HG02678 (cell line): ENCODE measurements around the gene TTLL4.
"Not testable (repeated sequence)": the region's sequence is repeated elsewhere in the genome, so short reads cannot be mapped to it uniquely, and the experiment has no call there.

Source experiments
- ATAC-seq: cut with Tn5 transposase; IDR thresholded peaks from one replicate; pipeline ENCODE4 v1.9.1; 2021; ENCODE audit warnings: mild to moderate bottlenecking, moderate library complexity; ENCODE audit not compliant: unreplicated experiment

The TTLL4 gene

DNA sequence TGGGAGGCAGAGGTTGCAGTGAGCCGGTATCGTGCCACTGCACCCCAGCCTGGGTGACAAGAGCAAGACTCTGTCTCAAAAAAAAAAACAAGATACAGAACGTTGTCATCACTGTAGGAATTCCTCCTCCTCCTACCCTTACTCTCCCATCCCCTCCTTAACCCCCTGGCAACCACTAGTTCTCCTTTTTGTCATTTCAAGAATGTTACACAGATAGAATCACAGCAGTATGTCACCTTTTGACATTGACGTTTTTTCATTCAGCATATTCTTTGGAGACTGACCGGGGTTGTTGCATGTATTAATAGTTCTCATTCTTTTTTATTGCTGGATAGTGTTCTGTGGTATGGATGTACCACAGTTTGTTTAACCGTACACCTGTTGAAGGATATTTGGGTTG lies 32.4 kb downstream of the TTLL4 start:
- ATAC-seq = peak; percentile 61

DNA sequence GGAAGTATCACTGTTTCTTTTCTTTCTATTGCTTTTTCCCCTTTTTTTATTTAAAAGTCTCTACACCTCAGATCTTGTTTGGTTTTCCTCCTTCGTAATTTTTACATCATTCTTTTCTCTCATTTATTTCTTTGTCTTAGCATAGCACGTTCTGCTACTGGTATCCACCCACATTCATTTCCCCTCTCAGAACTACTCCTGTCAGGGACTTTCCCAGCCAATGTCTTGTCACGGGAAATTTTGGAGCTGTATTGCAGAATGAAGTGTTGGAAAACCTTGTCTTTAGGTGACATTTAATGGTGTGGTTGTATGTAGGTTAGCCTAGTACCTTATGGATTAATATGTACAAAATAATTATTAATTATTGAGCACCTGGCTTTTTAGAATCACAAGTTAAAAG lies 34.0 kb downstream of the TTLL4 start:
- peak; percentile 45 for ATAC-seq

DNA sequence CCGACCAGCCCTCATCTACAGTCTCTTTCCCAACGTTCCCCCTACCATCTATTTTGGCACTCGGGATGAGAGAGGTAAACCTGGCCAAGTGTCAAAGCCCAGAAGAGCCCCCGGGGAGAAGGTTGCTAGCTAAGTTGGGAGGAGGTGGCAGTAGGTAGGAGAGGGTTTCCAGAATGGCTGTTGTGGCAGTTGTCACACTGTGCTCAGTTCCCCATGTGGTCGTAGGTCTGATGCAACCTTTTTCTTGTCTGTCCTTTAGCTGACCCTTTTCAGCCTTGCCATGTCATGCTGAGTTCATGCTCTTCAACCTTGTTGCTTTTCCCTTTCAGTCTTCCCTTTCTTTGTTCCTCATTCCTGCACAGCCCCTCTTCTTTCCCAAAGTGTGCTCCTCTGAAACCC lies 34.5 kb downstream of the TTLL4 start:
- no peak for ATAC-seq

DNA sequence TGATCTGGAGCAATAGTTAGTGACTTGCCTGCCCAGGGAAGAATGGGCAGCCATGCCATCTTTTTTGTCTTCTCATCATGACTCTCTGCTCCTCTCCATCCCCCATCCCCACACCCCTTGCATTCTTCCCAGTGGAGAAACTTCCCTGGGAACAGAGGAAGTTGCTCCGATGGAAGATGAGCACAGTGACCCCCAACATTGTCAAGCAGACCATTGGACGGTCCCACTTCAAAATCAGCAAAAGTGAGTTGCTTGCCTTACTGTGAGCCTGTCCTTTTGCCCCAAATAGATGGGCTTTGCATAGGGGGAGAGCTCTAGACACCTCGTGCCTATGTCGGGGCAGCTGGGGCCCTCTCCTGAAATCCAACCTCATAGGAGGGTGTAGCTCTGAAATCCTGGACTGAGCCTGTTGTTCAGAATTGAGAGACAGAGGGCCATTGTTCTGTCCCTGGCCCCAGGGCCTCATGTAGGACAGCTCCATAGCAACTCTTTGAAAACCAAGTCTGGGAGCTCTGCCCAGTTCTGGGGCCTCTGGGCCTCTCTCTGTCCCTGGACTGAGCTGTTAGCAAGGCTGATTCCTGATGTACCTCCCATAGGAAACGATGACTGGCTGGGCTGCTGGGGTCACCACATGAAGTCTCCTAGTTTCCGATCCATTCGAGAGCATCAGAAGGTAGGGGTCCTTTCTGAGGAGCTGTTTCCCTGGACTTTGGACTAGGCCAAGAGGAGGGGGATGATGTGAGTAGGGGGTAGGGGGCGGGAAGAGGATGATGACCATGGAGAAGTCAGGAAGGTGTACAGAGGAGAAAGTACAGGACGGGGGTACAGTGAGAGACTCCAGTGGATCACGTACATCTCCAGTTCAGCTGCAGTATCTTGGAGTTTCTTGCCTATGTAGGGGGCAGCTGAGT lies 35.2 kb downstream of the TTLL4 start:
- no peak for ATAC-seq

- ATAC-seq = no peak
Observed at GRCh38 chr2:218746470-218746795, 35.8 kb downstream of the TTLL4 start.

DNA sequence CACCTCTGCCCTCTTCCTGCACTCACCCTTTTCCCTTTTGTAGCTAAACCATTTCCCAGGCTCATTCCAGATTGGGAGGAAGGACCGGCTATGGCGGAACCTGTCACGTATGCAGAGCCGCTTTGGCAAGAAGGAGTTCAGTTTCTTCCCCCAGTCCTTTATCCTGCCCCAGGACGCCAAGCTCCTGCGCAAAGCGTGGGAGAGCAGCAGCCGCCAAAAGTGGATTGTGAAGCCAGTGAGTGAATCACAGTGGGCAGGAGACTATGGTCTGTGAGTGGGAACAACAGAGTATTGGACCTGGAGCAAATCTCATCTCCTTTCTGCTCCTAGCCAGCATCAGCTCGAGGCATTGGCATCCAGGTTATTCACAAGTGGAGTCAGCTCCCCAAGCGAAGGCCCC lies 36.3 kb downstream of the TTLL4 start:
- ATAC-seq = no peak

DNA sequence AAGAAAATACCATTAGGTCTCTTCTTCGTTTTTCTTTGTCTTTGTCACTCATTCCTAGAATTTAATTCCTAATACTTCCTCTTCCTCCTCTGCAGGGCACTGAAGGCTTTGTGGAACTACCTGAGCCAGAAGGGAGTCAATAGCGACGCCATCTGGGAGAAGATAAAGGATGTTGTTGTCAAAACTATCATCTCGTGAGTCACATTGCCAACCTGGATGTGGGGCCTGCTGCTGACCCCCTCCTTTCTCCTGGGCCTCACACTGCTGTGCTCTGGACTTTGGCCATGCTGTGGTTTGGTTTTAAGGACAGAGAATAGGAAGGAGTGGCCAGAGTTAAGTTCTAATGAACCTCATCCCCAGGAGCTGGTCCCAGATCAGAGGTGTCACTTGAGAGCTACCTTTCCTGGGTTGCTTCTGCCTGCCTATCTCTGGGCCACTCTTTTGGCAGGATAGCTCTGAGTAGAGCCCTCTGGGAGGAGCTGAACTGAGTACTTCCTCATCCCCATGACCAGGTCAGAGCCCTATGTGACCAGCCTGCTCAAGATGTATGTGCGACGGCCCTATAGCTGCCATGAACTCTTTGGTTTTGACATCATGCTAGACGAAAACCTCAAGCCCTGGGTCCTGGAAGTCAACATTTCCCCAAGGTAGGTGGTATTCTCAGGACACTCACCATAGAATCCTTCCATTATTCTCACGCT lies 38.3 kb downstream of the TTLL4 start:
- no peak for ATAC-seq

DNA sequence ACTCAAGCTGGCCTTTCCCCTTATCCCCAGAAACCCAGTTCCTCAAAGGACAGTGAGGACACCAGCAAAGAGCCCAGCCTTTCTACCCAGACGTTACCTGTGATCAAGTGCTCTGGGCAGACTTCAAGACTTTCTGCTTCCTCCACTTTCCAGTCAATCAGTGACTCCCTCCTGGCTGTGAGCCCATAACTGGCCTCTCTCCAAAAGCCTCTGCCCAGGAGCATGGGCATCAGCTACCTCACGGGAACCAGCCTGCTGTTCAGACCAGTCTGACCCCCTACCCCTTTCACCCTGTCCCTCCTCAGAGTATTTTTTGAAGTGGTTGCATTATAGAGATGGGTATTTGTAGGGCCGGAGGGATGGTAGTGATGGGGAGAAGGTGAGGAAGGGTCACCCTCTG lies 43.6 kb downstream of the TTLL4 start:
- no peak for ATAC-seq

DNA sequence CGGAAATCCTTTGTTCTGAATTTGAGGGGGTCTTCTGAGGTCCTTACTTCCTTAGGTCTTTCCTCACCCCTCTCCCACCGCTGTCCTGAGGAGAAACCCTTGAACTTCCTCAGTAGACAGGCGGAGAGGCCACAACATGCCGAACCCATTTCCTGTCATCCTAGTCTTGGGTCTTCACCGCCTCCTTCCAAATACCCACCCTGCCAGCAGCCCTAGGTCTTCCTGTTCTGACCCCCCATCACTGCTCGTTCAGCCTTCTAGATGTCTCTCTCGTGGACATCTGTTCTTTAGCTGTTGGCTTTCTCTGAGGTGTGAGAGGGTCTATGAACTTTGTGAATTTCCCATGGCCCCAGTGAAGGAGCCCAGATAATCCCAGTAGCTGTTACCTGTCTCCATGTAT lies 44.1 kb downstream of the TTLL4 start:
- no peak for ATAC-seq

DNA sequence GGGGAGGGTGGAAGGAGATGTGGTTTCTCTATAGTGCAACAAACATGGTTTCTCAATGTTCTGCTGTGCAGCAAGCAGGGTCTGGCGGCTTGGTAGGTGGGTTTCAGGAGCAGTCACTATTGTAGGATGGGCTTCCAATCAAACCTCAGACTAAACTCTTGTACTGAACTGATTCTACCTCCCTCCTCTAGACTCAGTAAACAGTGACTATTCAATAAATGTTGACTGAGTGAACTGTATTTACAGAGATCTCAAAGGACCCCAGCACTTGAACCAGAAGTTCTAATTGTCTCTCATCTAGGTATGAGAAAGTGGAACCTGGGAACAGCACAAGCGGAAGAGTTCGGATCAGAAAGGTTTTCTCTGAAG lies 44.5 kb downstream of the TTLL4 start:
- no peak for ATAC-seq

- ATAC-seq = no peak
Observed at GRCh38 chr2:218755567-218756404, 45.2 kb downstream of the TTLL4 start.

DNA sequence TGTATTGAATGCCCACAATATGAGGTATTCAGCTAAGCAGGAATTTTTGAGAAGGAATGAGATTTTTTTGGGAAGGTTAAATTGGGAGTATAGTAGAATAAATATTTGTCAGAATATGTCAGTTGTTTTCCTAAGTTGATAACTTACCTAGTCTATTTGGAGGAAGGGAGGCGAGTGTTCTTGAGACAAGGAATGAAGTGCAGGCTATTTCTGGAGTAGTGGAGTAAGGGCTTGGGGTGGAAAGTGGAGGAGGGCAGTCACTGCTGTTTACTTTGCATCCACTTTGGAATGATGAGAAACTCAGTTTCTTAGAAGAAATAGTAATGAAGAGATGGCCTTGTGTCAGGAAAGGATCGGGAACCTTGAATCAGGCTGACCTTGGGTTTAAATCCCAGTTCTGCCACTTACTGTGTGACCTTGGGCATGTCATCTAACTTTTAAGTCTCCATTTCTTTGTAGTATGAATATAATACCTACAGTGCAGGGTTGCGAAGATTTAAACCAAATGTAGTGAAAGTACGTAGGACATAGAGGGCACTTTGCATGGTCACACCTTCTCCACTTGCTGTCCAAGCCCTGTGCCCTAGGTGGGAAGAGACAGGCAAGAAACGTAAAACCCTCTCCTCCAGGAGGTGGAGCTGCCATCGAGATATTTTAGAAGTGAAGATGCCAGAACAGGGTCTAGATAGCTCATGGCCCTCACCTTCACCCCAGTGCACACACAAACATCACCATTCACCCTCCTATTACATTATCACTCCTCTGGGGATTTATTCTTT lies 46.2 kb downstream of the TTLL4 start:
- ATAC-seq = no peak

GRCh38 chr2:218761795-218762194 lies 51.2 kb downstream of the TTLL4 start:
- no peak for ATAC-seq

DNA sequence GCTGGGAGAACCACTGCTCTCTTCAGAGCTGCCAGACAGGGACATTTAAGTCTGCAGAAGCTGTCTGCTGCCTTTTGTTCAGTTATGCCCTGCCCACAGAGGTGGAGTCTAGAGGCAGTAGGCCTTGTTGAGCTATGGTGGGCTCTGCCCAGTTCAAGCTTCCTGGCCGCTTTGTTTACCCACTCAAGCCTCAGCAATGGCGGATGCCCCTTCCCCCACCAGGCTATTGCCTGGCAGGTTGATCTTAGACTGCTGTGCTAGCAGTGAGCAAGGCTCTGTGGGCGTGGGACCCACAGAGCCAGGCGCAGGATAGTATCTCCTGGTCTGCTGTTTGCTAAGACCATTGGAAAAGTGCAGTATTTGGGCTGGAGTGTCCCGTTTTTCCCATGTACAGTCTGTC lies 62.1 kb downstream of the TTLL4 start:
- ATAC-seq = not testable (repeated sequence)

- no peak for ATAC-seq
Observed at GRCh38 chr2:218773881-218774280, 63.2 kb downstream of the TTLL4 start.

DNA sequence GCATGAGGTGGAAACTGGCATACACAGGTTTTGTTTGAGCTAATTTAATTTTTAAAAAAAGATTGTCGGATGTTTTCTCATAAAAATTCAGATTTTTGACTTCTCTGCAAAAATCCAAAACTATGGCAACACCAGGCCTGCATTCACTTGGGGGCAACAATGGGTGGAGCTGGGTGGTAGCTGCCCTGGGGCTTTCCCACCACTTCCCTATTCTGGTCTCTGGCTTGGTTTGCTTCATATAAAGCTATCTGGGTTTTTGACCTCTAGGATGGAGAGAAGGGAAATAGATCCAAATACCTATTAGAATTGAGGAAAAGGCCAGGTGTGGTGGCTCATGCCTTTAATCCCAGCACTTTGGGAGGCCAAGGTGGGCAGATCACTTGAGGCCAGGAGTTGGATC lies 65.9 kb downstream of the TTLL4 start:
- no peak for ATAC-seq

DNA sequence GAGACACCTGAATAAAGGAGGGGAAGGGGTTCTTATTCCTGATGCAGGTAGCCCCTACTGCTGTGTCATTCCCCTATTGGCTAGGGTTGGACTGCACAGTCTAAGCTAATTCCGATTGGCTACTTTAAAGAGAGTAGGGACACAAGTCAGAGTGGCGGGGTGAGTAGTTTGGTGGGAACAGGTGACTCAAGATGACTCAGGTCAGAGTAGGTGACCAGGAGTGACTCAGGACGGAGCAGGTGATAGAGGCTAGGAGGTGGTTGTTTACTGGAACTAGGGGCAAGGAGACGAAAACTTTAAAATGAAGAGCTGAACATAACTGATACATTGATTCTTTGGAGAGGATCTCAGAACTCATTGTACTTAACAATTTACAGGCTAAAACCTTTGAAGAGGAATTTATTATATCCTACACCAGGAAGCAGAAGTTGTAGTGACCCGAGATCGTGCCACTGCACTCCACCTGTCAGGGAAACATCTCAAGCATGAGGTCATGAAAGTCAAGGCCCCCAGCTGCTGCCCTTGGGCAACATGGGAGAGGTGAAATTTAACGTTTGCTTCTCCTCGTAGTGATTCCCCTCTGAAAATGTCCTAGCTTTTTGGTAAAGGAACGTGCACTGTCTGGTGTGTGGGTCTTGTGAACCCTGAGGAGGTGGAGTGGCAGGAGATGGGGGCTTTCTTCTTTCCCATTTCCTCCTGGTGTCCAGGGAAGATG lies 66.8 kb downstream of the TTLL4 start:
- no peak for ATAC-seq

GRCh38 chr2:218780046-218780445 lies 69.4 kb downstream of the TTLL4 start:
- ATAC-seq = no peak

DNA sequence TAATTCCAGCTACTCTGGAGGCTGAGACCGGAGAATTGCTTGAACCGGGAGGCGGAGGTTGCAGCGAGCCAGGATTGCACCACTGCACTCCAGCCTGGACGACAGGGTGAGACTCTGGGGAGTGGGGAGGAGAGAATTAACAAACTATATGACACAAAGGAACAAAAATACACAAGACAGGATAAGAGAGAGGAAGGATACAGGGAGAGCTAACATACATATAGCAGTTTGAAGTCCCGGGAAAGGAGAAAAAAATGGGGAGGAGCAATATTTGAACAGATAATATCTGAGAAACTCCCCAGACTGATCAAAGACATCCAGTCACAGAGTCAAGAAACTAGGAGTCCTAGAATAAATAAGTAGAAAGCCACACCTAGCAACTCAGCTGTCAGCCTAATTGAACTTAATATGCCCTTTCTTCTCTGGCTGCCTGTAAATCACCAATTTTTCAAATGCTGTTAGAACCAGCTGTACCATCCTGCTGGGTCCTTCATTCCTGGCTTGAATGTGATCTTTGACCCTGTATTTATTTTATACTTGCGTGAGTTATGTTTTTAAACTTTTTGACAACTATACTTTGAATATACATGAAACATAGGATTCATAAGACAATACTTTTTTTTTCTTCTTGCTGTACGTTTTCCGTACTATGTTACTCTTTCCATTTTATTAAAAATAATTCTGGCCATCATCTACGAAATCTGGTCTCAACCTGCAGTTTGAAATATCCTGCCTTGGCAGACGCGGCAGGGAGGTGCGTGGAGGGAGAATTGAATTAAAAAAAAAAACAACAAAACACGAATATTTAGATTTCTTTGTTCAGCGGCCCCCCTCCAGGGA lies 70.4 kb downstream of the TTLL4 start:
- ATAC-seq = no peak
